Neuronal stem cell (in vitro differentiated cells): ENCODE results near the gene CPAMD8.
A peak's percentile ranks its signal among the peaks of the same experiment; 100 is the strongest.

Source experiments
- DNase-seq: peaks from one replicate; pipeline ENCODE4 v3.0.0-alpha.2; 2013; ENCODE audit warnings: low spot score
- H2AFZ ChIP-seq: one replicate; pipeline ENCODE4 v1.6.1; 2013; ENCODE audit warnings: mild to moderate bottlenecking, low read length, inconsistent platforms
- H2AK5ac ChIP-seq: 2 replicates; pipeline ENCODE4 v1.6.1; 2013; ENCODE audit warnings: low read depth, mild to moderate bottlenecking, inconsistent platforms, low read length, moderate library complexity, mixed read lengths
- H2BK120ac ChIP-seq: 2 replicates; pipeline ENCODE4 v1.6.1; 2013; ENCODE audit warnings: low read depth, mild to moderate bottlenecking, inconsistent platforms, low read length, moderate library complexity, mixed read lengths
- H2BK12ac ChIP-seq: one replicate; pipeline ENCODE4 v1.6.1; 2013; ENCODE audit warnings: low read length, inconsistent platforms
- H2BK15ac ChIP-seq: 2 replicates; pipeline ENCODE4 v1.6.1; 2013; ENCODE audit warnings: mild to moderate bottlenecking, low read length, inconsistent platforms, mixed read lengths
- H2BK5ac ChIP-seq: one replicate; pipeline ENCODE4 v1.6.1; 2013; ENCODE audit warnings: inconsistent platforms, mild to moderate bottlenecking, low read length, moderate library complexity
- H3K14ac ChIP-seq: one replicate; pipeline ENCODE4 v1.6.1; 2013; ENCODE audit warnings: low read length, inconsistent platforms
- H3K18ac ChIP-seq: 2 replicates; pipeline ENCODE4 v1.6.1; 2013; ENCODE audit warnings: low read length, inconsistent platforms
- H3K23ac ChIP-seq: 2 replicates; pipeline ENCODE4 v1.6.1; 2013; ENCODE audit warnings: low read depth, mild to moderate bottlenecking, mixed read lengths, low read length, inconsistent platforms; ENCODE audit not compliant: poor library complexity
- H3K27ac ChIP-seq: replicated peaks from 3 replicates; pipeline ENCODE4 v1.5.1; 2013; ENCODE audit warnings: low read length, inconsistent platforms
- H3K27me3 ChIP-seq, 3 experiments: 2 replicates each; pipeline ENCODE4 v1.6.1; 2013; ENCODE audit warnings: low read length in 3 of 3, mild to moderate bottlenecking in 2 of 3, inconsistent platforms in 1 of 3, low read depth in 1 of 3, mixed read lengths in 1 of 3, moderate library complexity in 1 of 3; ENCODE audit not compliant: control insufficient read depth in 3 of 3, insufficient read depth in 3 of 3
- H3K36me3 ChIP-seq, 2 donors: replicated peaks in 1 of 2; 2 replicates each; pipeline ENCODE4 v1.6.1; 2013; ENCODE audit warnings: low read length in 2 of 2; ENCODE audit not compliant: control insufficient read depth in 2 of 2, insufficient read depth in 2 of 2
- H3K4ac ChIP-seq: 2 replicates; pipeline ENCODE4 v1.6.1; 2013; ENCODE audit warnings: inconsistent platforms, mild to moderate bottlenecking, low read length, moderate library complexity
- H3K4me1 ChIP-seq, 2 donors: 1 replicate in 1 of 2; 2 replicates in 1 of 2; pipeline ENCODE4 v1.6.1; 2013; ENCODE audit warnings: low read length in 2 of 2, low read depth in 1 of 2; ENCODE audit not compliant: control insufficient read depth in 2 of 2, insufficient read depth in 1 of 2
- H3K4me2 ChIP-seq: one replicate; pipeline ENCODE4 v1.6.1; 2013; ENCODE audit warnings: mild to moderate bottlenecking, low read length, inconsistent platforms; ENCODE audit not compliant: insufficient read depth, poor library complexity, severe bottlenecking
- H3K4me3 ChIP-seq, 2 donors: 2 replicates each; pipeline ENCODE4 v1.5.1; 2013; ENCODE audit warnings: low read length in 2 of 2, mild to moderate bottlenecking in 2 of 2, inconsistent platforms in 1 of 2, moderate library complexity in 1 of 2
- H3K79me1 ChIP-seq: one replicate; pipeline ENCODE4 v1.6.1; 2013; ENCODE audit warnings: low read depth, mild to moderate bottlenecking, inconsistent platforms, low read length, moderate library complexity
- H3K9ac ChIP-seq: one replicate; pipeline ENCODE4 v1.6.1; 2013; ENCODE audit warnings: mild to moderate bottlenecking, low read depth, low read length, inconsistent platforms; ENCODE audit not compliant: poor library complexity
- H3K9me3 ChIP-seq, 2 donors: replicated peaks in 1 of 2; 2 replicates each; pipeline versions ENCODE3 to v1.6.1; 2013; ENCODE audit warnings: low read length in 2 of 2, mild to moderate bottlenecking in 2 of 2, inconsistent platforms in 1 of 2, low read depth in 1 of 2, mixed read lengths in 1 of 2, moderate library complexity in 1 of 2; ENCODE audit not compliant: control insufficient read depth in 2 of 2, insufficient read depth in 1 of 2
- H4K8ac ChIP-seq: one replicate; pipeline ENCODE4 v1.6.1; 2013; ENCODE audit warnings: low read depth, mild to moderate bottlenecking, inconsistent platforms, low read length, moderate library complexity
- H4K91ac ChIP-seq: one replicate; pipeline ENCODE4 v1.6.1; 2013; ENCODE audit warnings: low read length, low read depth, mild to moderate bottlenecking, inconsistent platforms; ENCODE audit not compliant: poor library complexity
- WGBS, 2 donors: extraction: QIAGEN DNeasy Blood & Tissue Kit; methylation state at CpG; one replicate each; pipeline ENCODE4 v1.1.7; 2013; ENCODE audit warnings: missing lambda C conversion rate in 2 of 2, mixed read lengths in 1 of 2; ENCODE audit not compliant: insufficient read length in 2 of 2, insufficient replicate concordance in 1 of 2; ENCODE audit errors: extremely low coverage in 2 of 2; 5-methylcytosine and 5-hydroxymethylcytosine counted together

Gene CPAMD8

DNA sequence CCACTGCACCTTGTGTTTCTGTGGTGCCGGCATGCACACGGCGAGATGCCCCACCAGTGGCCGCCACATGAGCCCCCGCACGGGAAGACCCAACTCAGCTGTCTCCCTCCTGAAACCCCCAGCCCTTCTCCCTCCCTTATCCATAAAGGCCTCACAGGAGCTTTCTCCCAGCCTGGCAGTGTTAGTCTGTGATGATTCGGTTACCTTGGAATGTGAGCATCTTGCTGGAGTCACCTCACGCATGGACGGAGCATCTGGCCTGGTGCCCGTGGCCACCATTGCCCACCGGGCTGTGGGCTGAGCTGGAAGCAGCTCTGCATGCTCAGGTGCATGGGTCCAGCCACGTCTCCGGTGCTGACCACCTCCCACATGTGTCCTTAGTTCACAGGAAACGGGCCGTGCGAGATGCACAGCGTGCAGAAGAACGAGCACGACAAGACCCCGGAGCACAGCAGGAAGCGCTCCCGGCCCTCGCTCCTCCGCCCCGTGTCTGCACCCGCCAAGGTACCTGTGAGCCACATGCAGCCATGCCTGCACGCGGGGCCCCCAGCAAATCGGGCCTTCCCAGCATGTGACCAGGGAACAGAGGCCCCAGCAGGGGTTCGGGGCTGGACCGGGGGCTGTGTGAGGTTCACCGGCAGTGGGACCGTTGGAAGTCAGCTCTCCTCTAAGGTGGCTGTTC lies 175.4 kb downstream of the CPAMD8 start:
- H4K91ac ChIP-seq, result no peak overlapping the region
- H3K18ac ChIP-seq, result no peak overlapping the region
- H3K9ac ChIP-seq, result no peak overlapping the region
- H3K4me1 ChIP-seq, result no peaks in the 10 kb centered on the region
- H2BK12ac ChIP-seq, result no peak overlapping the region
- peaks cover 69 to 96% of the 10 kb centered on the region in 2 donors for H3K36me3 ChIP-seq
- no peak for DNase-seq
- H2BK120ac ChIP-seq, result no peak overlapping the region
- no peak overlapping the region for H2BK15ac ChIP-seq
- no peak overlapping the region for H2BK5ac ChIP-seq
- H3K27ac ChIP-seq, result no peak overlapping the region
- peaks cover 0 to 8% of the 10 kb centered on the region in 2 donors for H3K9me3 ChIP-seq
- peaks cover 9% of the 10 kb centered on the region for H3K79me1 ChIP-seq
- no peak overlapping the region for H3K4ac ChIP-seq
- no peak overlapping the region for H2AK5ac ChIP-seq
- no peak overlapping the region for H2AFZ ChIP-seq
- H3K14ac ChIP-seq, result no peak overlapping the region
- WGBS, 2 donors, result no CpG with 5 or more reads among the region's 33 CpGs
- no peak overlapping the region for H3K23ac ChIP-seq
- no peak overlapping the region for H4K8ac ChIP-seq
- H3K27me3 ChIP-seq, result no peaks in the 10 kb centered on the region
- peak overlapping the region in 1 of 2 donors; percentile 27 for H3K4me3 ChIP-seq
- H3K4me2 ChIP-seq, result no peak overlapping the region

DNA sequence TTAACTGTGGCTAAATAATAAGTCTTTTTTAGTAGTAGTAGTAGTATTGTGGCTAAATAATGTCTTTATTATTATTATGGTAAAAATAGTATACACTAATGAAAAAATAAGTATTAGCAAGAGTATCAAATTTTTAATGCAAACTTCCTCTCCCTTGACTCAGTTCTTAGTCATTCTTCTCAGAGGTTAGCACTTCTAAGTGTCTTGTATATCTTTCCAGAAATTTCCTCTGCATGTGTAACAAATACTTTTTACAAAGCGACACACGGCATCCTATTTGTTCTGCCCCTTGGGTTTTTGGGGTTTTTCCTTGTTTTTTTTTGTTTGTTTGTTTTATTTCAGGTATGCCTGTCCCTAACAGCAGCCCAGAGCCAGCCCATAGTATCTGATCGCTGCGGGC lies 176.5 kb downstream of the CPAMD8 start:
- Histone ChIP-seq H3K18ac (no peak overlapping the region), H3K4ac (no peak overlapping the region), H3K4me1 (no peaks in the 10 kb centered on the region), H2AFZ (no peak overlapping the region), H2BK15ac (no peak overlapping the region), H3K4me3 (no peak overlapping the region), H3K14ac (no peak overlapping the region), H3K36me3 (peaks cover 67 to 100% of the 10 kb centered on the region in 2 donors), H3K79me1 (peaks cover 9% of the 10 kb centered on the region), H2AK5ac (no peak overlapping the region), H3K27me3 (no peaks in the 10 kb centered on the region), H3K4me2 (no peak overlapping the region), H2BK12ac (no peak overlapping the region), H2BK120ac (no peak overlapping the region), H2BK5ac (no peak overlapping the region), H3K23ac (no peak overlapping the region), H4K91ac (no peak overlapping the region), H3K9me3 (peaks cover 0 to 8% of the 10 kb centered on the region in 2 donors), H3K27ac (no peak overlapping the region), H3K9ac (no peak overlapping the region), H4K8ac (no peak overlapping the region)
- DNase-seq, result no peak
- WGBS, 2 donors, result no CpG with 5 or more reads among the region's 4 CpGs

DNA sequence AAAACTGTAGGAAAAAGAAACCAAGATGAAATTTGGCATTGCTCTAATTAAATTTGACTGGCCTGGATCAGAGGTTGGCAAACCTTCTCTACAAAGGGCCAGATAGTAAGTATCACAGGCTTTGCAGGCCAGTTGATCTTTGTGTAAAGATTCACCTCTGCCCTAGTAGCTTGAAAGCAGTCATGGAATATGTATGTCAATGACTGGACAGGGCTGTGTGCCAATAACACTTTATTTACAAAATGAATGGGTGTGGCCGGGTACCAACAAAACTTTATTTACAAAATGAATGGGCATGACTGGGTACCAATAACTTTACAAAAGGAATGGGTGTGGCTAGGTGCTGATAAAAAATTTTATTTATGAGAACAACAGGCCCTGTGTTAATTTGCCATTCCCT lies 177.4 kb downstream of the CPAMD8 start:
- Histone ChIP-seq H3K23ac (no peak overlapping the region), H3K4me1 (no peaks in the 10 kb centered on the region), H2BK12ac (no peak overlapping the region), H2AFZ (no peak overlapping the region), H2BK120ac (no peak overlapping the region), H3K4me2 (no peak overlapping the region), H3K14ac (no peak overlapping the region), H3K79me1 (peaks cover 9% of the 10 kb centered on the region), H3K27ac (no peak overlapping the region), H3K27me3 (no peaks in the 10 kb centered on the region), H3K9me3 (peaks cover 0 to 10% of the 10 kb centered on the region in 2 donors), H4K91ac (no peak overlapping the region), H3K18ac (no peak overlapping the region), H3K4ac (no peak overlapping the region), H2BK15ac (no peak overlapping the region), H3K9ac (no peak overlapping the region), H4K8ac (no peak overlapping the region), H2AK5ac (no peak overlapping the region), H3K4me3 (no peak overlapping the region), H2BK5ac (no peak overlapping the region), H3K36me3 (peaks cover 69 to 100% of the 10 kb centered on the region in 2 donors)
- no CpG with 5 or more reads among the region's 1 CpG for WGBS, 2 donors
- DNase-seq, result no peak

- Histone ChIP-seq H3K4ac (no peak overlapping the region), H3K14ac (no peak overlapping the region), H3K23ac (no peak overlapping the region), H2BK5ac (no peak overlapping the region), H3K79me1 (peaks cover 6% of the 10 kb centered on the region), H2AK5ac (no peak overlapping the region), H3K9me3 (peaks cover 0 to 5% of the 10 kb centered on the region in 2 donors), H3K27ac (no peak overlapping the region), H3K27me3 (no peaks in the 10 kb centered on the region), H2AFZ (no peak overlapping the region), H3K18ac (no peak overlapping the region), H3K4me2 (no peak overlapping the region), H4K8ac (no peak overlapping the region), H2BK120ac (no peak overlapping the region), H3K36me3 (peaks cover 63 to 100% of the 10 kb centered on the region in 2 donors), H3K9ac (no peak overlapping the region), H4K91ac (no peak overlapping the region), H2BK15ac (no peak overlapping the region), H2BK12ac (no peak overlapping the region), H3K4me1 (no peaks in the 10 kb centered on the region), H3K4me3 (no peak overlapping the region)
- whole genome bisulfite sequencing, 2 donors, result no CpG with 5 or more reads among the region's 6 CpGs
- DNase-seq, result no peak
Observed at GRCh38 chr19:16847430-16847829, 179.2 kb downstream of the CPAMD8 start.
